AG20443 (cell line): Measurements from ENCODE around the gene TFCP2.

Source experiments
- DNase-seq: peaks from one replicate; pipeline ENCODE4 v3.0.0; 2012; ENCODE audit warnings: low spot score, mixed read lengths

The TFCP2 gene

DNA sequence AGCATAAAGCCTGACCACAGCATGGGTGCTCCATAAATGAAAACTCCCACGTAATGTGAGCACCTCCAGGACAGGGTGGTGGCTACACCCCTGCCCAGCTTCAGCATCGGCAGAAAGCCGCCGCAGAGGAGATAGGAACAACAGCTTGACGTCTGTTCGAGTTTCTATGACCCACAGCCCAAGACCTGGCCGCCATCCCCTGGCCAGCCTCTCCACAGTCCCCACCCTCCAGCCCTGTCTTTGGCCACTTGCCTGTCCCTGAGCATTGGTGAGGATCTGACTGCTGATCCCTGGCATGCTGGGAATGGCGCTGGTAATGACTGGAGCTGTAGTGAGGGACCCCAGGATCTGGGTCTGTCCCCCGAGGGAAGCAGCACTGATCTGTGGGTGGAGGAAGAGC lies 23.6 kb upstream of the TFCP2 start:
- DNase-seq = no peak

DNA sequence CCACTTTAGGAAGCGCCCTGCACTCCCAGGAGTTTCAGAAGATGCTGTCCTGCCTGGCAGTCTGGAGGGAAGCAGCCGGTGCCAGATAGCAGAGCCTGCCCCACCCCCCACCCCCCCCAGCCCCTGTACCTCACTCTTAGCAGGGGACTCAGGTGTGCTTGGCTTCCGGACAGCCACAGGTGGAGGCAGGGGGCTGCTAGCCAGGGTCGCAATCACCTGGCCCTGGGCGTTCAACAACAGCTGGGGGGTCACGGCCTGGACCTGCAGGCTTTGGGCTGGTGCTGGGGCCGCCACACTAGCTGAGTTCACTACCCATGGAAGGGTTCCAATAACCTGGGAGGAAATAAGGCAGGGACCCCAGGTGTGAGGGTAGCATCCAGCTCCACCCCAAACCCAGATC lies 22.9 kb upstream of the TFCP2 start:
- DNase-seq = no peak

DNA sequence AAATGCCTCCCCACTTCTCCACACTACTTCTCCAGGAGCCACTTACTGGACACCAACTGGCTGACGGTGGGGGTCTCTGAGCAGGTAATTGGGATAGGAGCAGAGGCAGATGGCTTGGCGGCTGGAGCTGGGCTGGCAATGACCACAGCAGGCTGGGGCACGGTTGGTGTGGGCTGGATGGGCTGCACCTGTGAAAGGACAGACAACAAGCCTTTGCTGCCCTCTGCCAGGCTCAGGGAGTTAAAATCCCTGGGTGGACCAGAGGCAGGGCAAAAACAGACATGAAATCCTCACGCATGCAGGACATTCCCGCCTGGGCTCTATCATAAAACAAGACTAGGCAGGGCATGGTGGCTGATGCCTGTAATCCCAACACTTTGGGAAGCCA lies 19.3 kb upstream of the TFCP2 start:
- no peak for DNase-seq

DNA sequence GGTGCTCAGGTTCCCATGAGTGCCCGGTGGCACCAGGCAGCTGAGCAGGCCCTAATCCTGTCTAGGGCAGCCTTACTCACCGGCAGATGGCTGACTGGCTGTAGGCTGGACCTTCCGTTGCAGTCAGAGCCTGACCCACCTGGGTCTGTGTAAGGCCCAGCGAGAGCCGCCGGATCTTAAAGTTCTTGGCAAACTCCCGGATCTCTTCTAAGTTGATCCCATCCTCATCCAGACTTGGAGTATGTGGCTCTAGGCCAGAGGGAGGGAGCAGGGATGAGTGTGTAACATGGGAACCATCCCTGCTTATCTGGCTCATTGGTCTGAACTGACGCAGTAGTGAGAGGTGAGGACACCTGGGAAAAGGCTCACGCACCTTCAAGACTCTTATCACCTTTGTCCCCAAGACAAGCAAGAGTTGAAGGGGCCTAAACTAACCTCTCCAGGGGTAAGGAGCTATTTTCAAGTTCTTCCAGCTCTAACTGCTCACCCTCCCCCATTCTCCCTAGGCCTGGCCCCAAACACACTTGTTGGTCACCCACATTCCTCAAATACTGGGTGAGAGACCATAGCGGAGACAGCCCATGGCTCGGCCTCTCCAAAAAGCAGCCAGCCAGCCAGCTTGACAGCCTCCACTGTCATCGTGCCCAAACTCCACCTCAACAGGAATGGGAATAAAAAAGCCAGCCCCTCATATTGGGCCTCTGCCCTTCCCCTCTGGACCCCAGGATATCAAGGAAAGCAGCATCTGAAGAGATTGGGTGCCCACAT lies 18.8 kb upstream of the TFCP2 start:
- no peak for DNase-seq

DNA sequence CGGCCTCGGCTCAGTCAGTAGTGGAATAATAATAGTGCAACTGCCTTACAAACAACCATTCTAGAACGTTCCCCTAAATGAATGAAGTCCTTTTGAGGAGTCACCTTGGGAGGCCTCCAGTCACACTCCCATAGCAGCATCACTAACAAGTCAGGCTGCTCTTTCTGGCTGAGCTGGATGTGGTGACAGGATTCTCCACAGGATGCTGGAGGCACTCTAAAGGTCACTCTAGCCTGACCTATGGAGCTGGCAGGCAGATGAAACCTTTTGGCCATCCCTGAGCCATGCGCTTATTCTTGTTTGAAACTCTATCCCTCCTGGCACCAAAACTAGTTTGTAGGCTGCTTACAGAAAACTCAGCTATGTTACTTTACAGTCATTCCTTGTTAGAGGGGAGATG lies 17.9 kb upstream of the TFCP2 start:
- DNase-seq = no peak

DNA sequence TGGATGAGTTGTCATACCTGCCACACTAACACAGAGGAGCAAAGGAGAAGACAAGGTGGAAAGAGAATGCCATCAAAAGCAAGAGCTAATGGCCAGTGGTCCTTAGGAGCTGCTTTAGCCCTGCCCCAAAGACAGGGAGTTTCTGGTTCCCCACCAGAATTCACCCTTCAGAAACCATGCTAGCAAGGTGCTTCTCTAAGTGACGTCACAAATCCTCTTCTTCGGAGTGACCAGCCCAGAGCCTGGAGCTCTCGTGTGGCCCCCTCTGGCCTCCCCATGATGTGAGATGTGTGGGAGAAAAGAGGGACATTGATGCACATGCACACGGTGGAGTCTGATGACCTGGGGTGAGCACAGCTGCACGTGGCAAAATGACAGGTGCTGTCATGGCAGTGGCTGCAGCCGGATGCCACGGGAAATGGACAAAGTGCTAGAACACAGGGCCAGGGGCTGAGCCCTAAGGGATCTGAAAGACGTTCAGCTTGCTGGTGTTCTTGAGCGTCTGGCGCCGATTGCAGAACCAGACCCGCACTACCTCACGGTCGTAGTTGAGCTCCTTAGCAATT lies 16.9 kb upstream of the TFCP2 start:
- no peak for DNase-seq

DNA sequence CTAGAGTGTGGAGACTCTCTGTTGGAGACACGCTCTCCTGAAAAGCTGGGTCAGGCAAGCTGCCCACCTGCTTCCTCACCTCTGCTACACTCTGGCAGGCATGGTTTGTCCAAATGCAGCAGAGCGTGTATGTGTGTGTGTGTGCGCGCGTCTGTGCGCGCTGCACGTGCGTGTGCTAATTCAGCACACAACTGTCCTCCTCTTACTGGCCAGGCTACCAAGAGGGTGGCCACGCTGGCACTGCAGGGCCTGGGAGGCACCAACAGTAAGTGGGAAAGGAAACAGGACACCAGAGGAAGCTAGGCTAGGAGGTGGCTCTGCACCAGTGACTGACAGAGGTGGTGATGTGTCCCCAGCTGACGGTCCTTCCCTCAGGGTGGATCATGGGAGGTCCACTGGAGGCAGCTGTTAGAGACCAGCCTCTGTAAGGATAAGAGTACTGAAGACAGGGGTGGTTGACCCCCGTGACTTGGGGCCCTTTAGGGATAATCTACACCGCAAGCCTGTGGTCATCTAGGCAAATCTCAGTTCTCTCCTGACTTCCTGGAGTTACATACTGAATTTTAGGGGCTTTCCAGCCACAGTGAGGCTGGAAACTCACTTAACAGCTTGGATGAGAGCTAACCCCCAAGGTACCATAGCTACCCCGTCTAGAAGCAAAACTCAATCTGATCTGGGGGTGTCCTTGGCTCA lies 15.6 kb upstream of the TFCP2 start:
- peak; percentile 8 for DNase-seq

DNA sequence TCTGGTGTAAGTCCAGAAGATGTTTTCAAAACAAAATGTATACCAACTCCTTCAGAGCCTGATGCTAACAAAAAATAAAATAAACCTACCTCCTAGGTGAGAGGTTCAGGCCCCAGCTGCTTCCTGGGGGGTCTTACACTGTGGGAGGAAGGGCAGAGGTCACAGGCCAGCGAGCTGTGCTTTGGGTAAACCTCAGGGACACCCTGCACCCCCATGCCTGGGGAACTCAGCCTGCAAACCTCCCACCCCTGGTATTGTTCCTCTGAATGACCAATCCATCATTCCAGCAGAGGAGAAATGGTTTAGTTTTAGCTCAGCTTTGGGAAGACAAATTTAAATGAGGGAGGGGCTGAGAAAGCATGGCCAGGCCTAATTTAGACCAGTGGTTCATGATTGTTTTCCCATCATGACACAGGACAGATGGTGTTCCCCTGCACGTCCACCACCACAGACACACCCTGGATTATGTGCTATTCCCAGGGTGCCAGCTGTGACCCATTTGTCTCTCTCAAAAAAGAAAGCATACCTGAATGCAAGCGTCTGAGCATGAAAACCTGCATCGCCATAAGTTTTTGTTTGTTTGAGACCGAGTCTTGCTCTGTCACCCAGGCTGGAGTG lies 14.5 kb upstream of the TFCP2 start:
- DNase-seq = no peak

DNA sequence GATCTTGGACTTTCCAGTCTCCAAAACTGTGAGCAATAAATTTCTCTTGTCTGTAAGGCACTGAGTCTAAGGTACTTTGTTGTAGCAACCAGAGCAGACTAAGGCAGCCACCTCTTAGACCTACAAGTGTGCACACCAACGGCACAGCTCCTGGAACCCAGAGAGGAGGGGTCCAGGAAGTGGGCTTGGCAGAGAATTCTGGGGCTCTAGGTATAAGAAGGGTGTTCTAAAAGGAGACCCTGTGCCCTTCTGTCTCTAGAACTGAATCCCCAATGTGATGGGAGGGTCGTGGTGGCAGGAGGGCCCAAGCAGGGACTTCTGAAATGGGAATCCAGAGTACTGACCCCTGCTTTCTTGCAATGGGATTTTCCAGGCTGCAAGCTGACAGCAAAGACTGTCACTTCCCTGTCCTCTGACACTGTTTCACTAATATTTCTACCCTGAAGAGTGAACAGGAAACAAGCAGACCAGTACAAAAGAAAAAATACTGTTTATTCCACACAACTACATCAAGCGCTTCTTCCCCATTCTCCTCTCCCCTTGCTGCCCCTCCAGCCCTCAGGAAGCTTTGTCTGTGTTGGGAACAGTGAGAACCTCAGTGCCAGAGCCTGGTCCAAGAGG lies 13.6 kb upstream of the TFCP2 start:
- DNase-seq = no peak

DNA sequence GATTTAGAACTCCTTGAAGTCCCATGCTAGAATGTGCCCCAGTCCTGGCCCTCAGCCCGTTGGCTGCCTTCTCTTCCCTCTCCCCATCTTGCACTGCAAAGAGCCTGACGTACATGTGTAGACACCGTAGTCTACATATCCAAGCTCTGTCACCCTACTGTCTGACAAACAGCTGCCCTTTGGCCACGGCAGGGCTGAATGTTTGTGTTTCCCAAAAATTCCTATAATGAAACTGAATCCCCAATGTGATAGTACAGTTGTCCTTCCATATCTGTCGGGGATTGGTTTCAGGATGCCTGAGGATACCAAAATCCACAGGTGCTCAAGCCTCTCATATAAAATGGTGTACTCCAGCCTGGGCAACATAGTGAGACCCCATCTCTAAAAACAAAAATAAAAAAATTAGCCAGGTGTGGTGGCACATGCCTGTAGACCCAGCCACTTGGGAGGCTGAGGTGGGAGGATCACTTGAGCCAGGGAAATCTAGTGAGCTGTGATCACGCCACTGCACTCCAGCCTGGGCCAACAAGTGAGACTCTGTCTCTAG lies 12.3 kb upstream of the TFCP2 start:
- no peak for DNase-seq

DNA sequence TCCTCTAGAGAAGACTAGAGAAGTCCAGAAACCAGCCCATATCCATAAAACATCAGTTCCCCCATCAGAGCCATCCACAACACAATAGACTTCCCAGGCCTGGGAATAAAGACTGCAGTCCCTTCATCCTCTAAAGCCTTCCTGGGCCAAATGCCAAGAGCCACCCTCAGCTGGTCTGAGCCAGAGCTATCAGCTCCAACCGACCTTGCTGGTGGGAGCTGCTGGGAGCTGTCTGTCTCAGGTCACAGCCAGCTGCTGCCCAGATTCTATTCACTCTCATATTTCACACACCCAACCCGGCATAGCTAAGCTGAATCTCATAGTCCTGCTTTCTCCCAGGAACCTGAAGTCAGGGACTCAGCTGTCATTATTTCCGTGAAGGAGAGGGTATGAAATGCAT lies 10.9 kb upstream of the TFCP2 start:
- DNase-seq = peak; percentile 12

DNA sequence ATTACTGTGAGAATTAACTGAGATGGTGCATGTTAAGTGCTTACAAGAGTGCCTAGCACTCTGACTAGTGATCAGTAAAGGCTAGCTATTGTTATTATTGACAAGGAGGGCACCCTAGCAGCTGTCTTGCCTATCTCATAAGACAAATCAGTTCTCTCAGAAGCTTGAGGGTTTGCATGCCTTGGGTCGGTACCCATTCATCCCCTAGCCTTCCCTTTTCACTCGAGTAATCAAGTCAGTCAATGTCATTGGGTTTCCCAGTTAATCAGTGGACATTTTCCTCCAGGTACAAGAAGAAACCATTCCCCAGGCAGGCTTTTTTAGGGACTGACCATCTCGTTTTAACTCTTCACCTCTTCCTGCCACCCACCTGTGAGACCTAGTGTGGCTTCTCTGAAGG lies 10.4 kb upstream of the TFCP2 start:
- no peak for DNase-seq

DNA sequence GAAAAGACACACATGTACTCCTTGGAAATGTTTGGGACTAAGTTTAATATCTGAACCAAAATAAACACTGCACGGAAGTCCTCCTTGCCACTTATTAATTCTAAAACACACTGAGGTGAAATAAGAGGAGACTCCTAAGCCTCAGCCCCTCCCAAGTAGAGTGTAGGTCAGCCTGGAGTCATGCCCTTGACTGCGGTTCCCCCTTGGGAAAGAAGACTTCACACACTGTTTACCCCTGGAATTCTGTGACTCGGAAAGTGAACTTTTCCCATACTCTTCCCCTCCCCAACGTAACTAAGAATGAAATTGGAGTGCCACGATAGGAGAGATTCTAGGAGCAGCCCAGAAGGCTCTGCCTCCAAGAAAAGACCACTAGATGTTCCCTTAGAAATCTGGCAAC lies 8.6 kb upstream of the TFCP2 start:
- DNase-seq = no peak

DNA sequence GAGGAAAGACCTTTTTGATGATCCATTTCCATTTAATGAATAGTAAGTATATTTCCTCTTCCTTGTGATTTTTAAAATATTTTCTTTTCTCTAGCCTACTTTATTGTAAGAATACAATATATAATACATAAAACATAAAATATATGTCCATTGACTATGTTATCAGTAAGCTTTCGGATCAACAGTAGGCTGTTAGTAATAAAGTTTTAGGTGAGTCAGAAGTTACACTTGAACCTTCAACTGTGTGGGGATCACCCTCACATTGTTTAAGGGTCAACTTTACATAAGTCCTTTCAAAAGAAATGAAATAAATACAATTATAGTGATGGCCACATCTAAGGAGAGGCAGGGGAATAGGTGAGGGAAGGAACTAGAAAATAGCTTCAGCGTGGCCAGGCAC lies 5.0 kb upstream of the TFCP2 start:
- DNase-seq = no peak

DNA sequence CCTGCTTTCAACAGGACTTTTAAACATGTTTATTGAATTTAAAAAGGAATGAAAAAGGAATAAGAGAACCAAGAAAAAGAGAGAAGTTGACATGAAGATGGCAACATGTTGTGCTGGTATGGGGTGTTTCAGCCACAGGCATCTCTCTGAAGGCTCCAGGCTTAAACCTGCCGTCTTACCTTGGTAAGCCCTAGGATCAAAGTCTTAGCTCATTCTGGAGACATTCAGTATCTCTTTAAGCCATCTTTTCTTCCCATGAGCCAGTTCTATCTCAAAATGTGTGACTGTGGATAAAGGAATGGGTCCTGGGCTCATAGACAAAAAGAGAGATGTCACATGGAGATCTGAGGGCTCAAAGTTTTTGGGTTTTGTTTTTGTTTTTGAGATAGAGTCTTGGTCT lies 1.6 kb upstream of the TFCP2 start:
- DNase-seq = no peak

DNA sequence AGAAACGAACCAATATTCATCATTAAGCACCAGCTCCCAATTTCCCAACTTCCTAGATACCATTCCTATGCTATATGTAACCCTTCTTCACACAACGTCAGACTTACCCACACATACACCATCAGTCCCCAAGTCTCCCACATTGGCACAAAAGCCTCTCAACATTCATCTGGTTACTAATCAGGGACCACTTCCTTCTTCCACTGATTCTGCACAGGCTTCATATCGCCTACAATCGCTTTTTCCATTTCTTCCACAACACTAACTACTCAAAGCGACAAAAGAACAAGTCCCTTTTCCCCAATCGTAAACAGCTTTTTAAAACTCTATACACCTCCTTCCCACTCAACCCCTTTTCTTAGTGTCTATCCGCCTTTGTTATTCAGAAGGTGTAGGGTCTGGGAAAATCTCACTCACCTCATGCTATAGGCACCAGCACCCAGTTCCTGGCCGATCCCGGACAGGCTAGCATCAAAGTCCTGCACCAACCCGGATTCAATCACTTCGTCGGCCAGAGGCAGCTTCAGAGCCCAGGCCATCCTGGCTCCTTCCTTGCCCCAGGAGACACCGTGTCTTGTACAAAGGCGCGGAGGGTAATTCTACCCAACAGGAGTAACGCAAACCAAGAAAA lies 936 bp downstream of the TFCP2 start:
- peak; percentile 24 for DNase-seq

DNA sequence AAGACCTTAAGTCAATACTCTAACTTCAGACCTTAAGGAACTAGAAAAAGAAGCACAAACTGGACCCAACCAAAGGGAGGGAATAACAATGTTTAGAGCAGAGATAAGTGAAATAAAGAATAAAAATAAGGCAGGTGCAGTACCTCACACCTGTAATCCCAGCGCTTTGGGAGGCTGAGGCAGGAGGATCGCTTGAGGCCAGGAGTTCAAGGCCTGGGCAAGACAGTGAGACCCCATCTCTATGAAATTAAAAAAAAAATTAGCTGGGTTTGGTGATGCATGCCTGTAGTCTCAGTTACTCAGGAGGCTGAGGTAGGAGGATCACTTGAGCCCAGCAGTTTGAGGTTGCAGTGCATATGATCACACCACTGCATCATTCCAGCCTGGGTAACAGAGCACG lies 9.1 kb downstream of the TFCP2 start:
- no peak for DNase-seq

DNA sequence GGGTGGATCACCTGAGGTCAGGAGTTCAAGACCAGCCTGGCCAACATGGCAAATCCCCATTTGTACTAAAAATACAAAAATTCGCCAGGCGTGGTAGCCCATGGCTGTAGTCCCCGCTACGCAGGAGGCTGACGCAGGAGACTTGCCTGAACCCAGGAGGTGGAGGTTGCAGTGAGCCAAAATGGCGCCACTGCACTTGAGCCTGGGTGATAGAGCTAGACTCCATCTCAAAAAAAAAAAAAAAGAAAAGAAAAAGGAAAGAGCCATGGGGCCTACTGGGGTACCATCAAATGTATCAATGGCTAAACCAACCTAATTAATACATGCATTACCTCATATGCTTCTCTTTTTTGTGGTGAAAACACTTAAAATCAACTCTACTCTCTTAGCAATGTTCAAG lies 10.7 kb downstream of the TFCP2 start:
- no peak for DNase-seq

DNA sequence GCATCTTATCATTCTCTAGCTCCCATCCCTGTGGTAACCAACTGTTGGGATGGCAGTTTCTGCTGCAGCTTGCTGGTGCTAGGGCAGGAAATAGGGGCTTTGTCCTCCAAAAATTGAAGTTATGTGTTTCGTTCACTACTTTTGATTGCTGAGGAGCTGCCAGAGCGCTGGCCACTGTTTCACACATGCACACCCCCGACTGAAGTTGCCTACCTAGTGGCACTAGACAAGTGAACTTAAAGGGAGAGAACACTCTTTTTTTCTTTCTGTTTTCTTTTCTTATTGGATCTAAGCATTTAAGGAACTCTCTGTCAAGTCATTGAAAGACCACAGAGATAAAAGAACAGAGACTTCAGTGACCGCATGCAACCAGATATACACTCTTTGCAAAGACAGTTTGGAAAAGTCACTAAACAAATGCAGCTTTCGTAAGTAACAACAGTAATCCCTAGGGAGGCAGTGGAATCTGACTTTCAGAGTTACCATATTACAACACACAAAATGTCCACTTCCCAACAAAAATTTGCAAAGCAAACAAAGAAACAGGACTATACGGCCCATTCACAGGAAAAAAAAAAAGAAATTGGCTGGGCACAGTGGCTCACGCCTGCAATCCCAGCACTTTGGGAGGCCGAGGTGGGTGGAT lies 12.0 kb downstream of the TFCP2 start:
- peak; percentile 33 for DNase-seq

DNA sequence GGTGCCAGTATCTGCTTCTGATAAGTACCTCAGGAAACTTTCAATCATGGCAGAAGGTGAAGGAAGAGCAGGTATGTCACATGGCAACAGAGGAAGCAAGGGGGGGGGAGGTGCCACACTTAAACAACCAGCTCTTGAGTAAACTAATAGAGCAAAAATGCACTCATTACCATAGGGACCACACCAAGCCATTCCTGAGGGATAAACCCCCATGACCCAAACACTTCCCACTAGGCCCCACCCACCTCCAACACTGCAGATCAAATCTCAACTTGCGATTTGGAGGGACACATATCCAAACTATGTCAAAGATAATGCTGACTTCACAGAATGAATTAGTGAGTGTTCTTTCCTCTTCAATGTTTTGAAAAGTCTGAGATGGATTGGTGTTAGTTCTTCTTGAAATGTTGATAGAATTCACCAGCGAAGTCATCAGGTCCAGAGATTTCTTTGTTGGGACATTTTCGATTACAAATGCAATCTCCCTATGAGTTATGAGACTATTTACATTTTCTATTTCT lies 16.6 kb downstream of the TFCP2 start:
- no peak for DNase-seq

DNA sequence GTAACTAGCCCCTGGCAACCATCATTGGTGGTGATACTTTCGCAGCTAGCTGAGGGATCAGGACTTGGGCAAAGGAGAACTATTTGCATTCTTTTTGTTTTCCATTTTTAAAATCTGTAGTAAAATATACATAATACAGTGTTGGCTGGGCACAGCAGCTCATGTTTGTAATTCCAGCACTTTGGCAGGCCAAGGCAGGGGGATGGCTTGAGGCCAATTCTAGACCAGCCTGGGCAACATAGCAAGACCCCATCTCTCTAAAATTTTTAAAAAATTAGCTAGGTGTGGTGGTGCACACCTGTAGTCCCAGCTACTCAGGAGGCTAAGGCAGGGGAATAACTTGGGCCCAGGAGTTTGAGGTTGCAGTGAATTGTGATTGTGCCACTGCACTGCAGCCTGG lies 20.0 kb downstream of the TFCP2 start:
- no peak for DNase-seq
